ENCODE measurements around the gene PIF1. TPM values are rescaled to one million over a fixed set of nuclear protein-coding genes. Genes with fewer than 3 reads are reported as not detected.

PIF1 gene
- total RNA-seq, 1 experiment from 2014 or later: 74.4 TPM

GRCh38 chr15:64833690-64834089 lies 8.2 kb upstream of the PIF1 start:
- Mint-ChIP-seq H3K9me3 (no peaks in the 10 kb centered on the region; a peak in 1 of 5 replicates), H3K36me3 (ENCODE audit: insufficient read depth in 1 of 3, low read depth in 3 of 3) (peaks cover 6 to 17% (median 14%) of the 10 kb centered on the region in 3 experiments), H3K27ac (no peak overlapping the region), H3K4me3 (no peak overlapping the region), H3K27me3 (ENCODE audit: low read depth) (no peaks in the 10 kb centered on the region), H3K4me1 (peaks cover 14 to 17% of the 10 kb centered on the region in 2 experiments)
- no peak overlapping the region for H2BK120ac ChIP-seq (ENCODE audit: low read depth, low read length, poor library complexity, severe bottlenecking)
- no peak overlapping the region for H3K4ac ChIP-seq (ENCODE audit: low read depth, low read length)
- no peak overlapping the region for H3K18ac ChIP-seq (ENCODE audit: insufficient read length, low read depth, low read length)
- no CpG with 5 or more reads among the region's 4 CpGs for WGBS (ENCODE audit: extremely low coverage, insufficient read length, low lambda C conversion rate)
- H3K27ac ChIP-seq (ENCODE audit: insufficient read length, low read depth, low read length): no peak overlapping the region
- no peak overlapping the region for H4K8ac ChIP-seq (replicated peaks; ENCODE audit: insufficient read length, low read depth, low read length)
- H3K56ac ChIP-seq (ENCODE audit: insufficient read length, low read depth, low read length): no peak overlapping the region
- H3K9ac ChIP-seq (ENCODE audit: extremely low read depth, insufficient read length, low read length): no peak overlapping the region
- no peak overlapping the region for H2BK20ac ChIP-seq (ENCODE audit: low read depth, low read length, poor library complexity, severe bottlenecking)
- no peak overlapping the region for H2AFZ ChIP-seq (ENCODE audit: low read length)
- no peak overlapping the region for H3K14ac ChIP-seq (ENCODE audit: insufficient read depth, low read length)
- H4K5ac ChIP-seq (ENCODE audit: insufficient read length, low read depth, low read length): no peak overlapping the region
- H3K23ac ChIP-seq (ENCODE audit: insufficient read length, low read depth, low read length): no peak overlapping the region
- TF ChIP-seq CTCF (conservative IDR thresholded peaks at IDR 0.05): no peak
- H2AK5ac ChIP-seq (ENCODE audit: insufficient read length, low read length): no peak overlapping the region
- no peak overlapping the region for H2BK12ac ChIP-seq (ENCODE audit: insufficient read length, low read depth, low read length)
- no peak for DNase-seq
- 0 out of 2 replicates have a peak, but pooled peaks cover 2% of the 10 kb centered on the region for H3K27me3 ChIP-seq (ENCODE audit: insufficient read depth, low read length)
- peaks cover 2% of the 10 kb centered on the region for H4K20me1 ChIP-seq (ENCODE audit: control insufficient read depth, insufficient read depth, insufficient read length)
- H2BK15ac ChIP-seq (ENCODE audit: low read depth, low read length): no peak overlapping the region
- H3K79me2 ChIP-seq (ENCODE audit: insufficient read depth, low read length): no peaks in the 10 kb centered on the region
- no peaks in the 10 kb centered on the region for H3K4me1 ChIP-seq (ENCODE audit: insufficient read depth, low read length)
- H2BK5ac ChIP-seq (ENCODE audit: insufficient read length, low read length): no peak overlapping the region
- H3K4me2 ChIP-seq (ENCODE audit: insufficient read depth, insufficient read length, low read length): no peak overlapping the region
- no peaks in the 10 kb centered on the region for H3K23me2 ChIP-seq (ENCODE audit: insufficient read length, low read depth, low read length, poor library complexity, severe bottlenecking)
- H3K79me1 ChIP-seq (ENCODE audit: insufficient read depth, low read depth, low read length, poor library complexity, severe bottlenecking): no peaks in the 10 kb centered on the region
- H3T11ph ChIP-seq (ENCODE audit: low read length): no peak overlapping the region
- H3K9me3 ChIP-seq (ENCODE audit: control insufficient read depth, low read depth, low read length): no peaks in the 10 kb centered on the region
- H4K91ac ChIP-seq (ENCODE audit: insufficient read length, low read depth, low read length): no peak overlapping the region

Data from H9 (cell line).